SKM-1 (cell line): ENCODE measurements around the gene PWWP2B.

ENCODE experiments used
- DNase-seq: peaks from one replicate; lab custom pipeline; 2025; ENCODE audit not compliant: unreplicated experiment; lab: John Stamatoyannopoulos, UW

PWWP2B gene

DNA sequence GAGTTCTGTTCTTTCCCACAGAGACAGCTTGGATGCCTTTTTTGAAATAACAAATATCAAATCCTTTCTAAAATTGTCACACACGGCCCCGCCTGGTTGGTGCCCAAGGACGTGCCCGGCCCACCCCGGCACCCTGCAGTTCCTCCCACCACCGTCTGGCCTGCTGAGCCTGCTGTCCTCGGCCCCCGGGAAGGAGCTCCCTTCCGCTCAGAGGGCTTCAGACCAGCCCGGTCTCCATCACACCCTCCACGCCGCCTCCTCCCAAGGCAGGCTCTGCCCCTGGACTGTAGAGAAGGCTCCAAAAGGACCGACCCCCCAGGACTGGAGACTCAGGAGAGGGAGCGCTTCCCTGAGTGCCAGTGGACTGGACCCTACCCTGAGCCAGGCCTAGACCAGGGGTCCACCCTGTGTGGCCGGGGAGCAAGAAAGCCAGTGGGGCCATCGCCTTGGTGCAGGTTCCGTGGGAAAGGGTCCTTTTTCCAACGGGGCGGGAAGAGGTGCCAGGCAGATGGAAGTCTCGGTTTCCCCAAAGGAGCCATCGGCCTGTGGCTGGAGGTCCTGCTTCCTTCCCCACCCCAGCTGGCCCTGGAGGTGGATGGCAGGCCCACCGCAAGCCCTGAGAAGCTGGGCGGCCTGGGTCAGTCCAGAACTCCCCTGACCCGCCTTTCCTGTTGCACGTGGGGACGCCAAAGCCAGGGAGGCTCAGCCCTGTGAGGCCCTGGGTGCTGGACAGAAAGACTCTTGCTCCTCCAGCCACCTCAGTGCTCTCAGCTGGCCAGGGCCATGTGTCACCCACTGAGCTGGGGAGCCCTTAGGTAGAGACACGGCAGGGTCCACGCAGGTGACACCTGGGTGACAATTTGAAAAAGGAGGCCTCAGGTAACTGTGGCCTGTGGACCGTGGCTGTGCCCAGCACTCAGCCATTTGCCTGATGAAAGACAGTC lies 69.8 kb downstream of the PWWP2B start:
- no peak for DNase-seq
